ENCODE data around the gene PPIL6. TPM values are rescaled to one million over a fixed set of nuclear protein-coding genes. Genes with fewer than 3 reads are reported as not detected.

PPIL6 gene
- total and polyA plus RNA-seq, 11 donors: 0.42 to 6.5 (median 3.4) TPM

GRCh38 chr6:109449795-109450673 lies 9.6 kb upstream of the PPIL6 start:
- Histone ChIP-seq H3K27me3 (no peaks in the 10 kb centered on the region), H3K4me1 (peaks cover 0 to 24% (median 7%) of the 10 kb centered on the region in 12 donors), H3K36me3 (peaks cover 0 to 47% (median 17%) of the 10 kb centered on the region in 9 donors), H3K27ac (no peak overlapping the region), H3K9me3 (no peaks in the 10 kb centered on the region), H3K4me3 (no peak overlapping the region)
- 87 to 91% (median 87%) methylated on average over 14 to 16 of the region's 16 CpGs for WGBS, 4 donors
- intact Hi-C loops (cut with DNase I): loop anchor here in 2 of 10 donors (10.0 kb wide), 1 partner anchor 65 kb away; the partner anchor contains the start of gene CD164 (in 2 of the 2)
- no peak for DNase-seq
- no peak for ATAC-seq
- TF ChIP-seq CTCF (IDR thresholded peaks at IDR 0.05) (no peak), POLR2A (IDR thresholded peaks at IDR 0.05) (no peak)

GRCh38 chr6:109449064-109449794 lies 8.8 kb upstream of the PPIL6 start:
- TF ChIP-seq POLR2A (IDR thresholded peaks at IDR 0.05) (no peak), CTCF (IDR thresholded peaks at IDR 0.05) (no peak)
- DNase-seq: no peak
- intact Hi-C loops (cut with DNase I): no loop called here
- Histone ChIP-seq H3K36me3 (peaks cover 0 to 55% (median 24%) of the 10 kb centered on the region in 9 donors), H3K27ac (no peak overlapping the region), H3K9me3 (no peaks in the 10 kb centered on the region), H3K4me1 (peaks cover 0 to 20% (median 5%) of the 10 kb centered on the region in 12 donors), H3K4me3 (no peak overlapping the region), H3K27me3 (no peaks in the 10 kb centered on the region)
- 79 to 92% (median 89%) methylated on average over 7 to 19 of the region's 19 CpGs for WGBS, 4 donors
- ATAC-seq: no peak

GRCh38 chr6:109448615-109449014 lies 8.2 kb upstream of the PPIL6 start:
- peaks cover 0 to 14% (median 0%) of the 10 kb centered on the region in 12 donors for H3K4me1 ChIP-seq
- WGBS, 4 donors: 74 to 82% (median 82%) methylated on average over 7 of the region's 7 CpGs
- no peak overlapping the region for H3K27ac ChIP-seq
- no peak for ATAC-seq
- intact Hi-C loops (cut with DNase I): no loop called here
- no peaks in the 10 kb centered on the region for H3K27me3 ChIP-seq
- no peak for DNase-seq
- no peak for TF ChIP-seq CTCF (IDR thresholded peaks at IDR 0.05)
- no peak for TF ChIP-seq POLR2A (IDR thresholded peaks at IDR 0.05)
- H3K9me3 ChIP-seq: no peaks in the 10 kb centered on the region
- H3K4me3 ChIP-seq: no peak overlapping the region
- peaks cover 0 to 61% (median 24%) of the 10 kb centered on the region in 9 donors for H3K36me3 ChIP-seq
